ENCODE data around the gene YJU2. TPM values are rescaled to one million over a fixed set of nuclear protein-coding genes. Genes with fewer than 3 reads are reported as not detected.
"Not testable (repeated sequence)": the region's sequence is repeated elsewhere in the genome, so short reads cannot be mapped to it uniquely, and the experiment has no call there.

The YJU2 gene
- total RNA-seq, 4 donors from 2014 or later: 18.5 to 33.0 (median 23.2) TPM

- Histone ChIP-seq H3K9me3 (no peaks in the 10 kb centered on the region), H3K27me3 (peaks cover 0 to 10% (median 0%) of the 10 kb centered on the region in 4 donors), H3K36me3 (peaks cover 4 to 48% (median 12%) of the 10 kb centered on the region in 3 donors), H3K4me3 (no peak overlapping the region), H3K4me1 (no peaks in the 10 kb centered on the region), H3K27ac (no peak overlapping the region)
- intact Hi-C loops (cut with DNase I): no loop called here
- no peak for DNase-seq
- WGBS, 2 donors: 77 to 86% methylated on average over 3 to 6 of the region's 10 CpGs
- TF ChIP-seq, protein P1, sequence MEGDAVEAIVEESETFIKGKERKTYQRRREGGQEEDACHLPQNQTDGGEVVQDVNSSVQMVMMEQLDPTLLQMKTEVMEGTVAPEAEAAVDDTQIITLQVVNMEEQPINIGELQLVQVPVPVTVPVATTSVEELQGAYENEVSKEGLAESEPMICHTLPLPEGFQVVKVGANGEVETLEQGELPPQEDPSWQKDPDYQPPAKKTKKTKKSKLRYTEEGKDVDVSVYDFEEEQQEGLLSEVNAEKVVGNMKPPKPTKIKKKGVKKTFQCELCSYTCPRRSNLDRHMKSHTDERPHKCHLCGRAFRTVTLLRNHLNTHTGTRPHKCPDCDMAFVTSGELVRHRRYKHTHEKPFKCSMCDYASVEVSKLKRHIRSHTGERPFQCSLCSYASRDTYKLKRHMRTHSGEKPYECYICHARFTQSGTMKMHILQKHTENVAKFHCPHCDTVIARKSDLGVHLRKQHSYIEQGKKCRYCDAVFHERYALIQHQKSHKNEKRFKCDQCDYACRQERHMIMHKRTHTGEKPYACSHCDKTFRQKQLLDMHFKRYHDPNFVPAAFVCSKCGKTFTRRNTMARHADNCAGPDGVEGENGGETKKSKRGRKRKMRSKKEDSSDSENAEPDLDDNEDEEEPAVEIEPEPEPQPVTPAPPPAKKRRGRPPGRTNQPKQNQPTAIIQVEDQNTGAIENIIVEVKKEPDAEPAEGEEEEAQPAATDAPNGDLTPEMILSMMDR (IDR thresholded peaks at IDR 0.05): no peak
- no peak for TF ChIP-seq POLR2A (IDR thresholded peaks at IDR 0.05)
These were observed 26.0 kb downstream of the YJU2 start for GRCh38 chr19:4272894-4273293.

GRCh38 chr19:4274321-4274686 is 27.4 kb downstream of the YJU2 start:
- DNase-seq; H3K27ac ChIP-seq; intact Hi-C loops (cut with DNase I); H3K4me3 ChIP-seq; H3K9me3 ChIP-seq: not testable (repeated sequence)
- Histone ChIP-seq H3K36me3 (peaks cover 0 to 34% (median 0%) of the 10 kb centered on the region in 3 donors), H3K4me1 (peaks cover 5 to 11% (median 7%) of the 10 kb centered on the region in 3 donors), H3K27me3 (peaks cover 6 to 24% (median 7%) of the 10 kb centered on the region in 4 donors)
- WGBS, 2 donors: 71 to 85% methylated on average over 4 to 5 of the region's 6 CpGs

DNA sequence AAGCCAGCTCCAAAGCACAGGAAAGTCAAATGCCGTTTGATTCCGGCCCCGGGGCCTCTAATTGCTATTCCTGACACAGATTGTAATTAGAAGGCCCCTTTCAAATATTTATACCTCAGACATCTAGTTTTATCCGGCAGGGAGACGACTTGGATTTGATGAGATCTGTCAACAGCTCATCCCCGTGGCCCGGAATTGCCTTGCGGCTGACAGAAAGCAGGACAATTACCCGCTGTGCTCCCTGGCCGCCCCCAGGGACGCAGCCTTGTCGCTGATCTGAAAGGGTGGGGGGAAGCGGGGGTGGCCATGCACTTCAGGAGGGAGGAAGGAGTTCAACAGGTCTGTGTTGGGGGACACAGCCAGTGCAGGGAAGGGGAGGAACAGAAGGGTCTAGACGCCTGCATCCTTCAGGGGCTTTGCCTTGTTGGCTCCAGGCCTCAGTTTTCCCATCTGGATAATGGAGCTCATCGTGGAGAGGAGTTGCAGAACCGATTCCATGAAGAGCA is 30.4 kb downstream of the YJU2 start:
- Histone ChIP-seq H3K4me1 (peaks cover 11 to 20% (median 12%) of the 10 kb centered on the region in 3 donors), H3K27me3 (peaks cover 10 to 54% (median 23%) of the 10 kb centered on the region in 4 donors), H3K4me3 (no peak overlapping the region), H3K36me3 (peaks cover 0 to 4% (median 0%) of the 10 kb centered on the region in 3 donors), H3K9me3 (no peaks in the 10 kb centered on the region), H3K27ac (no peak overlapping the region)
- TF ChIP-seq, protein P1 (IDR thresholded peaks at IDR 0.05): no peak
- no peak for TF ChIP-seq POLR2A (IDR thresholded peaks at IDR 0.05)
- no peak for DNase-seq
- 19 to 49% methylated on average over 4 to 8 of the region's 16 CpGs for WGBS, 2 donors
- intact Hi-C loops (cut with DNase I): no loop called here

- Histone ChIP-seq H3K9me3 (no peaks in the 10 kb centered on the region), H3K4me1 (peaks cover 11 to 20% (median 12%) of the 10 kb centered on the region in 3 donors), H3K36me3 (no peaks in the 10 kb centered on the region), H3K27me3 (peaks cover 10 to 61% (median 23%) of the 10 kb centered on the region in 4 donors), H3K27ac (no peak overlapping the region), H3K4me3 (no peak overlapping the region)
- intact Hi-C loops (cut with DNase I): no loop called here
- TF ChIP-seq, protein P1 (IDR thresholded peaks at IDR 0.05): no peak
- TF ChIP-seq POLR2A (IDR thresholded peaks at IDR 0.05): no peak
- DNase-seq: no peak
- 24 to 39% methylated on average over 4 of the region's 4 CpGs for WGBS, 2 donors
These were observed 31.1 kb downstream of the YJU2 start for GRCh38 chr19:4278010-4278409.

DNA sequence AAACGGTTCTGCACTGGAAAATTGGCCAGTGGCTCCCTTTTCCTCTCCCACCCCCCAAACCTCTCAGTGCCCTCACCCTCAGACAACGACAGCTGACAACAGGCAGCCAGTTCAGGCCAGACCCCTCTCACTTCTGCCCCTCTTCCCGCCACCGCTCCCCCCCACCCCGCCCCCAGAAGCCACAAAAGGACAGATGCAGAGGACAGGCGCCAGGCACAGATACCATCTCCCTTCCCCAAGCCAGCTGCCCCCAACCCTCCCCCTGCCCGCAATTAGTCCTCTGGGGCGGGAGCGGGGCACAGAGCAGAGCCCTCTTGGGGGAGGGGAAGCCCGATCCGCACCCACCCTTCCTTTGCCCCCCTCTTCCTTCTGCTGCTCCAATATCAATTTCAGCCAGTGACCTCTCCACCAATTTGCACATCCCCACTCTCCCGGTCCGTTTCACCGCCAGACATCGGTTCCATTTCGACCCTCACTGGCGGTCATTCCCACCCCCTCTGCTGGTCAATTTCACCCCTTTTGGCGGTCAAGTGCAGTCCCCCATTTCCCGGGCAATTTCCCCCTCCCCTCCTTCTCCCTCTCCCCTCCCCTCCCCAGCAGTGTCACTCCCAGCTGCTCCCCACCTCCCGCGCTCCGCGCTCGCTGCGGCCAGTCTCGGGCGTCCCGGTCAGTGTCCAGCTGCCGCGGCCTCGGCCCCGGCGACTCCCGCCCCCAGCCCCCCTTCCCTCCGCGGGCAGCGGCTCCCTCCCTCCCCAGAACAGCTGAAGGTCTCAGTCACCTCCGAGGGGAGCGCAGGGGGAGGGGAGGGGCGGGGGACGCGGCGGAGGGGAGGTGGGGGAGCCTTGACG is 31.8 kb downstream of the YJU2 start, which contains the start of gene SHD:
Gene SHD (plus strand): TSS at position 848 of the 848 bp plus-strand sequence. CDS start 798 bp downstream, outside the sequence.
- no peak for DNase-seq
- H3K27me3 ChIP-seq: peaks cover 10 to 68% (median 23%) of the 10 kb centered on the region in 4 donors

More for the DNA sequence above, 31.8 kb downstream of the YJU2 start, which contains the start of gene SHD:
- no peaks in the 10 kb centered on the region for H3K9me3 ChIP-seq
- WGBS, 2 donors: 5 to 10% methylated on average over 13 to 23 of the region's 44 CpGs
- intact Hi-C loops (cut with DNase I): no loop called here
- H3K4me3 ChIP-seq: peak within 1 kb of the TSS in 2 of 4 donors; percentile 25 to 27
- no peak within 1 kb of the TSS for H3K27ac ChIP-seq
- no peaks in the 10 kb centered on the region for H3K36me3 ChIP-seq
- TF ChIP-seq, protein P1 (IDR thresholded peaks at IDR 0.05): no peak
- TF ChIP-seq POLR2A (IDR thresholded peaks at IDR 0.05): no peak
- H3K4me1 ChIP-seq: peaks cover 11 to 20% (median 12%) of the 10 kb centered on the region in 3 donors
